Stimulated activated CD8-positive, alpha-beta memory T cell treated with anti-CD3 and anti-CD28 coated beads, Interleukin-15, amount 100 ng/mL, for 48 hours (primary cell): ENCODE data around the gene ARL2.
"Not testable (repeated sequence)": the region's sequence is repeated elsewhere in the genome, so short reads cannot be mapped to it uniquely, and the experiment has no call there.

Experiments used
- DNase-seq, 2 donors: peaks; one replicate each; pipeline ENCODE4 v3.0.0-alpha.2; 2020; ENCODE audit warnings: low read depth in 2 of 2

ARL2 gene

DNA sequence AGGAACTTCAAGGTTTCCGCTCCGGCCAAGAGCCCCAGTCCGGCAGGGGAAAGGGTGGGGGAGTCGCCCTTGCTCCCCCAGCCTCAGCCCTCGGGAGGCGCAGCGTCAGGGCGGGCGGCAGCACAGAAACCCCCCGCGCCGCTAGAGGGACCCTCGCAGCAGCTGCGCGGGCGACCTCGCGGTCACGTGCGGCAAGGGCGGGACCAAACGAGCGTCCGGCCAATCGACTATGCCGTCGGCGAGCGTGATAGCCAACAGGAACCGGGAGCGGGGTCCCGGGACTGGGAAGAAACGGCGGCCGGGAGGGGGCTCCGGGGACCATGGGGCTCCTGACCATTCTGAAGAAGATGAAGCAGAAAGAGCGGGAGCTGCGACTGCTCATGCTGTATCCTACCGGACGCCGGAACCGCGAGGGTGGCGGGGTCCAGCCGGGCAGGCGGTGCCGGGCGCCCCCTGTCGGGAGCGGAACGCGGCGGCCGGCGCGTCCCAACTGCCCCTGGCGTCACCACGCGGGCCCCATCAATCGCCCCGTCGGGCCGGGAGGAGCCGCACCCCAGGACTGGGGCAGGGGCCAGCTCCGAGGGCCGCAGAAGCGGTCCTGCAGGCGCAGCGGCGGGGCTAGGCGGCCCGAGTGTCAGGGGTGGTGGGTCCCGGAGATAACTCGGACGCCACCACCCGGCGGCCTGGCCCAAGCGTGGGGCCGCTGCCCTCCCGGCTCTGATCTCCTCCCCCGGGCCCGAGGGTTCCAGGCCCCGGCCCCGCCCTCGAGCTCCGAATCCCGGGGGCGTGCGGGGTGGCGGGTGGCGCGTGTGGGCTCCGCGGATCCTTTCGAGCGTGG is at the start of gene ARL2:
Gene ARL2, plus strand, starts transcription at position 273 of the 838 bp plus-strand sequence. Its CDS starts 48 bp downstream, at position 321.
- peak; percentile 82 to 85 for DNase-seq

DNA sequence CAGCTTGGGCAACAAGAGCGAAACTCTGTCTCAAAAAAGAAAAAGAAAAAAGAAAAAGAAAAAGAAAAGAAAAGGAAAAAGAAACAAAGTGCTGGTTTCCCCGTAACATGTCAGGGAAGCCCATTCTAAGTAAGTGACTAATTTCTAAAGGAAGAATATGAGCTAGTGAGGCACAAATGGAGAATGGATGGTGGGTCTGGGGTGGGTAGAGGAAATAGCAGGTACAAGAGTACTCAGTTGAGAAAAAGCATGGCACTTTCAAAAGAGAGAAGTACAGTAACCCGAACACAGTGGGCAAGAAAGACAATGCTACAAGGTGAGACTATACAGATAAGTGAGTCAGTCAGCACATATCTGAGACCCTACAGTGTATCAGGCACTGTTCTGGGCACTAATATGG is 46.6 kb upstream of the ARL2 start:
- no peak for DNase-seq

GRCh38 chr11:64969209-64969608 is 44.8 kb upstream of the ARL2 start:
- DNase-seq = no peak

DNA sequence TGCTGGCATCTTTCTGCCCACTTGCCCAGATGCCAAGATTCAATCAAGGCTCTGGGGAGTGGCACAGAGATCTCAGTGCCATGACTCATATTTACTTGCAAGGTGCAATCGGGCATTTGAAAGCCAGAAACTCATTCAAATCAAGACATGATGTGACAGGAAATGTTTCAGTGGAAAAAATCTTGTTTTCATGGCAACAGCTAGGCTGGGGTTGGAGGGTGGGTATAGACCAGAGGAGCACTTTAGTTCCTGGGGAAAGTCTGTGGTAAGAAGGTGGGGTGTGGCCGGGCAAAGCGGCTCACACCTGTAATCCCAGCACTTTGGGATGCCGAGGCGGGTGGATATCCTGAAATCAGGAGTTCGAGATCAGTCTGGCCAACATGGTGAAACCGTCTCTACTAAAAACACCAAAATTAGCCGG is 43.2 kb upstream of the ARL2 start:
- peak; percentile 13 to 18 for DNase-seq

DNA sequence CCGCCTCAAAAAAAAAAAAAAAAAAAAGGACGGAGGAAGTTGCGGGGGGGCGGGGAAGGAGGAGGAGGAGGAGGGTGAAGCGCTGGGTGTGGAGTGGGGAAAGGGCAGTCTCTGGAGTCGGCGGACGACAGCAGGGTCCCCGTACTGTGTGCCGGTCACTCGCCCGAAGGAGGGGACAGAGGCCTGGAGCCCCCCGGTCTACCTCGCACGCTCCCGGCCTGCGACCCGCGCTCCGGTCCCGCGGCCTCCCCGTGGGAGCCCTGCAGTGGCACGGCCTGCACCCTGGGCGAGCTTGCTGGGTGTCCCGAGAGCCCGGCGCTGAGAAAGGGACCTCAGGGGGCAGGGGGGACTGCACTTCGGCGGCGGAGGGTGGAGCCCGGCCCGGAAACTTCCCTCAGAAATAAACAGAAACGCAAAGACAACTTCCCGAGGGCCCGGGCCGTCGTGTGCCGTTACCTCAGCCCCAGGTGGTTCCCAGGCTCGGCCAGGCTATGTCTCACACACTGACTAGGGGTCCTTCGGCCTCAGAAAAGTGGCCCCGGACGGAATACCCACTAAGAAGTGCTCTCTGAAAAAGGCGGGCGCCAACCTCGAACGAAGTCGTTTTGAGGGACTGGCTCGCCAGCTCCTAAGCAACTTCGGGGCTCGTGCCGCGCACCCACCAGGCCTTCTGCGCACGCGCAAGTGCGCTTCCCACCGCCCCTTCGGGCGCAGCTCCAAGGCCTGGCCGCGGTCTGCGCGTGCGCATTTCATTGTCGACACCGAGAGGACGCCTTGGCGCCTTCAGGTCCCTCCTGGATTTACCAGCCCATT is 42.3 kb upstream of the ARL2 start, which contains the start of gene MAJIN:
Gene MAJIN, minus strand, starts transcription at position 688 of the 813 bp plus-strand sequence. CDS start 12,703 bp downstream, outside the sequence.
- DNase-seq = peak; percentile 75 to 84

- no peak for DNase-seq
Observed at GRCh38 chr11:64974124-64974523, 39.8 kb upstream of the ARL2 start.

- DNase-seq = no peak
Observed at GRCh38 chr11:64976651-64977050, 37.3 kb upstream of the ARL2 start.

DNA sequence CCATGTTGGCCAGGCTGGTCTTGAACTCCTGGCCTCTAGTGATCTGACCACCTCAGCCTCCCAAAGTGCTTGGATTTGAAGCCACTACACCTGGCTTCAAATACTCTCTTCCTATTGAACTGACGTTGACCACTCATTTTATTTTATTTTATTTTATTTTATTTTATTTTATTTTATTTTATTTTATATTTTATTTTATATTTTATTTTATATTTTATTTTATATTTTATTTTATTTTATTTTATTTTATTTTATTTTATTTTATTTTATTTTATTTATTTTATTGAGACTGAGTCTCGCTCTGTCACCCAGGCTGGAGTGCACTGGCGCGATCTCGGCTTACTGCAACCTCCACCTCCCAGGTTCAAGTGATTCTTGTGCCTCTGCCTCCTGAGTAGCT is 30.6 kb upstream of the ARL2 start:
- not testable (repeated sequence) for DNase-seq

- no peak for DNase-seq
Observed at GRCh38 chr11:64987998-64988854, 25.7 kb upstream of the ARL2 start.

- no peak for DNase-seq
Observed at GRCh38 chr11:64989416-64989815, 24.5 kb upstream of the ARL2 start.

DNA sequence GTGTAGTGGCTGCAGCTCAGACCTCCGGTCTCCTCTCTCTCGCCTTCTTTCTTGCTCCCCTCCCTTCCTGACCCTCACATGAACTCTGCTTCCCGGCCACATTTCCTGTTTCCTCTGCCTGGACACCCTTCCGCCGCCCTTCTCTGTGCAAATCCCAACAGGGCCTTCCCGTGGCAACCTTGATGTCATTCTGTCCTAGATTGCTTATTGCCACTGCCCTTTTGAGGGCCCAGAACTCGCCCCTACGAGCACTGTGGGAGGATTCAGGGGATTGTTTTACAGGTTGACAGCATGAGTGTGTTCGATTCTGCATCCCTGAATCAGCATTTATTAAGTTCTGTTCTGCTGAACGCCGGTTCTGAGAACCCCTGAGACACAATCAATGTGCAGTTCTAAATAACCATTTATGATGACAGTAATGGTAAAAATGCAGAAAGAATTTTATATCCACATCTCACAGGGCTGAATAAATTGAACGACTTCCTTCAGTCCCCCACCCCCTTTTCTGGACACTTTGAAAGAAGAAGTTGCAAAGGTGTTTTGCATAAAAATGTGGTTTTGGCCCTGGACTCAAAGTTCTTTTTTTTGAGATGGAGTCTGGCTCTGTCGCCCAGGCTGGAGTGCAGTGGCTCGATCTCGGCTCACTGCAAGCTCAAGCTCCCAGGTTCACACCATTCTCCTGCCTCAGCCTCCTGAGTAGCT is 23.6 kb upstream of the ARL2 start:
- DNase-seq = no peak

DNA sequence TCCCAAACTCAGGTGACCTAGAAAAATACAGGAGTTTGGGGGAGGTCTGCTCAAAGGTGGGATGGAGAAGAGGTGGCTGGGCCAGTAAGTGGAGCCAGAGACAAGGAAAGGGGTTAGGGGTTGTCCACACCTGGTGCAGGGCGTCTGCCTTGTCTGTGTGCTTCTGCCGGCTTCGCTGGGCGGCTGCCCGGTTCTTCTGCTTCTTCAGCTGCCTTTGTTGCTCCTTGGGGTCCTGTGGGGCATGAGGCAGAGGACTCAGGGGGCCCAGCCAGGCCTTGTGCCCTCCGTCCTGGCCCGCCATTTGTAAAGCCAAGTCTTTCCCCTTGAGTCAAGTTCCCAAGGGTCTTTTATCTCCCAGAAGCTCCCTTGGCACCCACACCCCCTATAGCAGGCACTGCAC is 19.6 kb upstream of the ARL2 start:
- no peak for DNase-seq

DNA sequence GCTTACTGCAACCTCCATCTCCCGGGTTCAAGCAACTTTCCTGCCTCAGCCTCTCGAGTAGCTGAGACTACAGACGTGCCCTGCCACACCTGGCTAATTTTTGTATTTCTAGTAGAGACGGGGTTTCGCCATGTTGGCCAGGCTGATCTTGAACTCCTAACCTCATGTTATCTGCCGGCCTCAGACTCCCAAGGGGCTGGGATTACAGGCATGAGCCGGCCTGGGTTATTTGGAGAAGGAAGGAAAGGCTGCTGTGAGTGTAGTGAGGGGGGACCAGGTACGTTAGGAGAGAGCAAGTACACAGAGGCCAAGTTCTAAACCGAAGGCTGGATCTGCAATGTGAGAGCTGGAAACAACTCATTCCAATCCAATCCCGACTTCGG is 17.6 kb upstream of the ARL2 start:
- DNase-seq = no peak

DNA sequence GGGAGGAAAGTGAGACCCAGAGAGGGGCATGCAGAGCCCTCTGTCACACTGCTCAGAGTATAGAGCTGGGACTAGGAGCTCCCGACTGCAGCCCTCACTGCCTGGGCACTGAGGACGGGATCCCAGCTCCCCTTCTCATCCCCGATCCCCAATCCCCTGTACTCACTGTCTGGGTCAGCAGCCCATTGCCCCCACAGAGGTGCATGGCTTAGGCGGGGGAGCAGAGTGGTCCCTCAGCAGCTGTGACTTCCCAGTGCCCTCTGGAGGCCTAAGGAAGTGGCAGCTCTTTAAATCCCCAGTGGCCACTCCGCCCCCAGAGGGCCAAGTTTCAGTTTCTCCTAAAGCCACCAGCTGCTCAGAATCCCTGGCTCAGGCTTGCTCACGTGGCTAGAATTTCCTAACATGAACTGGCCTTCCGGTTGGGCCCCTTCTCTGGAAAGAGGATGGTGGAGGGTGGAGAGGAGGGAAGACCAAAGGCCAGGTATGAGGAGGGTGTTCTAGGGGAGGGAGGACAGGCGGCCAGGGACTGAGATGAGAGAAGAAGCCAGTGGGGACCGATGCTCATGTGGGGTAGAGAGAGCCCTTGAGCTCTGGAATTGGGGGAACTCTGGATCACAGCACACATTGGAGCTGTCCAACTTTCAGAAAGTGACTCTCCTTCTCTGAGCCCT is 17.1 kb upstream of the ARL2 start, which contains the start of gene BATF2:
Gene BATF2, minus strand, starts transcription at position 262 of the 671 bp plus-strand sequence. Its CDS starts 57 bp downstream, at position 205.
- DNase-seq = no peak

- DNase-seq = no peak
Observed at GRCh38 chr11:64998141-64998540, 15.8 kb upstream of the ARL2 start.

- no peak for DNase-seq
Observed at GRCh38 chr11:64998690-64999431, 15.1 kb upstream of the ARL2 start.

DNA sequence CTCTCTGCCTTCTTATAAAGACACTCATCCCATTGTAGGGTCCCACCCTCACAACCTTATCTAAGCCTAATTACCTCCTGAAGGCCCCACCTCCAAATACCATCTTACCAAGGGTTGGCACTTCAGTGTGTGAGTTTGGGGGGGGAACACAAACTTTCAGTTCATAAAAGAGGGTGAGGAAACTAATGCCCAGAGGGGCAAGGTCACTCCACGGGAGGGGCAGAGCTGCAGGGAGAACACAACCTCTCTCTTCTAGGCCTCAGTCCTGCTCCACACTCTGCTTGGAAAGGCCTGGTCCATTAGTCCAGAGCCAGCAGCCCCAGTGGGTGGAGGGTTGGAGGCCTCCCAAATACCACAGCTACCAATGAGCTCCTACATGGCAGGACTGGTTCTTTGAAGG is 14.5 kb upstream of the ARL2 start:
- no peak for DNase-seq

GRCh38 chr11:65002706-65003105 is 11.3 kb upstream of the ARL2 start:
- DNase-seq = no peak

DNA sequence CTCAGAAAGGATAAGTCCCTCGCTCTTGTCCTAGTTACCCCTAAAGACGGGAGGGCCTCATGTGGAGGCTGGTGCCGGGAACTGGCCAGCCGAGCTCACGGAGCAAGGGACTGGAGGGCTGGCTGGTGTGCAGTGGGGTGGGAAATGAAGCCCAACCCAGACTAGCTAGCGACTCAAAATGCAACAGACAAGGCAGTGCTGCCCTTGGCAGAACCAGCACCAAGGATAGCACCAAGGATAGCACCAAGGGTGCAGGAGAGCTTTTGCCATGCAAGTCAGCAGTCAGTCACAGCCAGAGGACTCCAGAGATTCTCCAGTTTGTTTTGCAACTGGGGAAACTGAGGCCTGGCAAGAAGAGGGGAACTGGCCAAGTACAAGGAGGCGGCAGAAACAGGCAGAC is 10.7 kb upstream of the ARL2 start:
- DNase-seq = no peak

- not testable (repeated sequence) for DNase-seq
Observed at GRCh38 chr11:65003968-65004367, 10.0 kb upstream of the ARL2 start.
